Measurements from ENCODE around the gene WSCD1. TPM values are rescaled to one million over a fixed set of nuclear protein-coding genes. Genes with fewer than 3 reads are reported as not detected.

Gene WSCD1
- total RNA-seq, 2 donors from 2014 or later = 19.5 to 22.3 TPM

DNA sequence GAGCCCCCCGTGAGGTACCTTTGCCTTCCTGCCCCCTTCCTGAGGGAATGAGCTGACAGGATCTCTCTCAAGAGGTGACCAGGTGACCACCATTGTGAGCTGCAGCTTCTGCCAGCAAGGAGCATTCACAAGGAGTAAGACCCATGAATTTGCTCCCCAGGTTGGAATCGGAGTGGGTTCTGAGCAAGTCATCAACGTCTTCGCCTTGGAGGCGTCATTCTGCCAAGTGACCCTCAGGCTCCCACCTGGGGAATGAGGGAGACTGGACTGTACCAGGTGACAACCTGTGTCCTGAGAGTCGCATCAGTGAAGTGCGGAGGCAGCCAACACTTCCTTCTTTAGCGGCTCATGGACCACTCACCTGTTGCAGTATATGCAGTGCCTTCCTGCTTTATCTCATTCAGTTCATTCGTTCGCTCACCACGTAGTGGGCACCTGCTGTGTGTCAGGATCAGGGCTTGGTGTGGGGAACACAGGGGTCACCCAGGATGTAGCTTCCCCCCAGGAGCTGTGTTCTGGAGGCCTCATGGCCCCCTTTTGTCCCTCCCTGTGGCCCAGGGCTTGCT lies 22.8 kb downstream of the WSCD1 start:
- H3K27me3 ChIP-seq = no peaks in the 10 kb centered on the region
- intact Hi-C loops (cut with DNase I) = no loop called here
- H3K9me3 ChIP-seq = no peaks in the 10 kb centered on the region
- no peak for DNase-seq
- no peak for TF ChIP-seq CTCF (IDR thresholded peaks at IDR 0.05)
- H3K27ac ChIP-seq = no peak overlapping the region
- H3K4me3 ChIP-seq = no peak overlapping the region
- no peaks in the 10 kb centered on the region for H3K4me1 ChIP-seq
- H3K9ac ChIP-seq (ENCODE audit: low read depth in 2 of 2, low read length in 2 of 2) = no peak overlapping the region
- no peaks in the 10 kb centered on the region for H3K36me3 ChIP-seq

GRCh38 chr17:6094453-6094852 lies 24.3 kb downstream of the WSCD1 start:
- no peak overlapping the region for H3K27ac ChIP-seq

DNA sequence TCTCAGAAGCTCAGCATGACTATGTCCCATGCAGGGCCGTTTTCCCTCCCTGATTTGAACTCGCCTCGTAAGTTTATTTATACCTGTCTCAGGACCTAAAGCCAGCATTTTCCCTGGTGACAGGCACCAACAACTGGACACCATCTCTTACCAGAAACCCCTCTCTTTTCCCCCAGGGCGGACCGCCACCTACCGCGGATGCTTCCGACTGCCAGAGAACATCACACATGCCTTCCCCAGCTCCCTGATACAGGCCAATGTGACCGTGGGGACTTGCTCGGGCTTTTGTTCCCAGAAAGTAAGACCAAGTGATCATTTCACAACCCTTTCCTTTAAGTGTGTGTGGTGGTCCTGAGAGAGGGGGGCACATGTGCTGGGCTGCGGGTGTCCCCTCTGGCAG lies 24.7 kb downstream of the WSCD1 start:
- no peak overlapping the region for H3K4me3 ChIP-seq
- no peaks in the 10 kb centered on the region for H3K9me3 ChIP-seq
- no peak for TF ChIP-seq CTCF (IDR thresholded peaks at IDR 0.05)
- H3K36me3 ChIP-seq = no peaks in the 10 kb centered on the region
- no peak overlapping the region for H3K9ac ChIP-seq (ENCODE audit: low read depth in 2 of 2, low read length in 2 of 2)
- H3K4me1 ChIP-seq = no peaks in the 10 kb centered on the region
- no peak overlapping the region for H3K27ac ChIP-seq
- no peak for DNase-seq
- intact Hi-C loops (cut with DNase I) = no loop called here
- no peaks in the 10 kb centered on the region for H3K27me3 ChIP-seq

More at GRCh38 chr17:6094453-6094852, 24.3 kb downstream of the WSCD1 start:
- Histone ChIP-seq H3K4me3 (no peak overlapping the region), H3K36me3 (no peaks in the 10 kb centered on the region), H3K4me1 (no peaks in the 10 kb centered on the region), H3K27me3 (no peaks in the 10 kb centered on the region), H3K9me3 (no peaks in the 10 kb centered on the region), H3K9ac (ENCODE audit: low read depth in 2 of 2, low read length in 2 of 2) (no peak overlapping the region)
- no peak for DNase-seq
- intact Hi-C loops (cut with DNase I) = no loop called here
- no peak for TF ChIP-seq CTCF (IDR thresholded peaks at IDR 0.05)

- H3K4me3 ChIP-seq = no peak overlapping the region
- no peak overlapping the region for H3K9ac ChIP-seq (ENCODE audit: low read depth in 2 of 2, low read length in 2 of 2)
- no peaks in the 10 kb centered on the region for H3K27me3 ChIP-seq
- no peaks in the 10 kb centered on the region for H3K9me3 ChIP-seq
- no peak for TF ChIP-seq CTCF (IDR thresholded peaks at IDR 0.05)
- H3K36me3 ChIP-seq = no peaks in the 10 kb centered on the region
- H3K4me1 ChIP-seq = no peaks in the 10 kb centered on the region
- no peak overlapping the region for H3K27ac ChIP-seq
- DNase-seq = no peak
- intact Hi-C loops (cut with DNase I) = no loop called here
Observed at GRCh38 chr17:6095501-6095900, 25.3 kb downstream of the WSCD1 start.

GRCh38 chr17:6096201-6097004 lies 26.2 kb downstream of the WSCD1 start:
- Histone ChIP-seq H3K36me3 (no peaks in the 10 kb centered on the region), H3K4me1 (no peaks in the 10 kb centered on the region), H3K9ac (ENCODE audit: low read depth in 2 of 2, low read length in 2 of 2) (no peak overlapping the region), H3K27ac (no peak overlapping the region), H3K27me3 (no peaks in the 10 kb centered on the region), H3K9me3 (no peaks in the 10 kb centered on the region), H3K4me3 (no peak overlapping the region)
- DNase-seq = no peak
- TF ChIP-seq CTCF (IDR thresholded peaks at IDR 0.05) = no peak
- intact Hi-C loops (cut with DNase I) = no loop called here
